HepG2 (cell line): ENCODE measurements around the gene CACNG4.

Experiments
- EZH2 ChIP-seq: conservative IDR thresholded peaks from 2 replicates; pipeline ENCODE4 v1.6.1; 2012; ENCODE audit warnings: mild to moderate bottlenecking, low read depth, low read length, moderate library complexity
- FOSL1 ChIP-seq: sonication (generic); formaldehyde crosslinking; IDR thresholded peaks from 2 replicates; pipeline ENCODE4 v1.9.0; 2021; ENCODE audit warnings: missing genetic modification reagents, borderline replicate concordance
- MXD4 ChIP-seq: IDR thresholded peaks from 2 replicates; pipeline ENCODE4 v1.6.1; 2016; ENCODE audit warnings: mild to moderate bottlenecking, missing biosample characterization, missing genetic modification reagents
- SP1 ChIP-seq, 2 experiments: fragments of 450-650 bp in 1 of 2; sonication (generic) in 1 of 2; formaldehyde crosslinking in 1 of 2; IDR thresholded peaks; 2 replicates each; pipeline versions ENCODE4 v1.4.0 to v1.6.1; 2016 to 2020; ENCODE audit warnings: missing genetic modification reagents in 1 of 2
- ZNF589 ChIP-seq: sonication (generic); formaldehyde crosslinking; conservative IDR thresholded peaks from 2 replicates; pipeline ENCODE4 v1.8.0; 2022; ENCODE audit warnings: mild to moderate bottlenecking, moderate library complexity, missing genetic modification reagents
- ZNF720 ChIP-seq: sonication (generic); formaldehyde crosslinking; IDR thresholded peaks from 2 replicates; pipeline ENCODE4 v1.4.0; 2020; ENCODE audit warnings: missing genetic modification reagents
- TF ChIP-seq, protein P1 (sequence below): sonication (generic); formaldehyde crosslinking; IDR thresholded peaks from 2 replicates; pipeline ENCODE4 v1.5.0; 2020; ENCODE audit warnings: mild to moderate bottlenecking, missing genetic modification reagents, moderate library complexity
- TF ChIP-seq, protein P2 (sequence below): sonication (generic); formaldehyde crosslinking; conservative IDR thresholded peaks from 2 replicates; pipeline ENCODE4 v1.4.0; 2020; ENCODE audit warnings: missing genetic modification reagents

DNA sequence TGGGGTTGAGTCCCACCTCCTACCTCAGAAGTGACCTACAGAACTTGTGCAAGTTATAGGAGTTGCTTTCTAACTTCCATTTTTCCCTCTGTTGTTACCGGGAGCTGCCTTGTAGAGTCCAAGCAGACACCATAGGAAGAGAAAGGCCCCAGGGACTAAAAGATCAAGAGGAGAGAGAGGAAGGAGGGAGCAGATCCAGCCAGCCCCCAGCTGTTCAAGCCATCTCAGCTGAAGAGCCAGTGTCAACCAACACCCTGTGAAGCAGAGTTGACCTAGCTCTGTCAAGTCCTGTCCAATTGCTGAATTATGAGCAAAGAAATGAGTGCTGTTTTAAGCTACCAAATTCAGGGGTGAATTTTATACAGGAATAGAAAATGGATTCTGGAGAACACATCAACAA is 34.9 kb upstream of the CACNG4 start:
- TF ChIP-seq, protein P1, sequence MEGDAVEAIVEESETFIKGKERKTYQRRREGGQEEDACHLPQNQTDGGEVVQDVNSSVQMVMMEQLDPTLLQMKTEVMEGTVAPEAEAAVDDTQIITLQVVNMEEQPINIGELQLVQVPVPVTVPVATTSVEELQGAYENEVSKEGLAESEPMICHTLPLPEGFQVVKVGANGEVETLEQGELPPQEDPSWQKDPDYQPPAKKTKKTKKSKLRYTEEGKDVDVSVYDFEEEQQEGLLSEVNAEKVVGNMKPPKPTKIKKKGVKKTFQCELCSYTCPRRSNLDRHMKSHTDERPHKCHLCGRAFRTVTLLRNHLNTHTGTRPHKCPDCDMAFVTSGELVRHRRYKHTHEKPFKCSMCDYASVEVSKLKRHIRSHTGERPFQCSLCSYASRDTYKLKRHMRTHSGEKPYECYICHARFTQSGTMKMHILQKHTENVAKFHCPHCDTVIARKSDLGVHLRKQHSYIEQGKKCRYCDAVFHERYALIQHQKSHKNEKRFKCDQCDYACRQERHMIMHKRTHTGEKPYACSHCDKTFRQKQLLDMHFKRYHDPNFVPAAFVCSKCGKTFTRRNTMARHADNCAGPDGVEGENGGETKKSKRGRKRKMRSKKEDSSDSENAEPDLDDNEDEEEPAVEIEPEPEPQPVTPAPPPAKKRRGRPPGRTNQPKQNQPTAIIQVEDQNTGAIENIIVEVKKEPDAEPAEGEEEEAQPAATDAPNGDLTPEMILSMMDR, result no peak
- TF ChIP-seq MXD4 (CRISPR knock-in tag) (no peak), ZNF589 (no peak), FOSL1 (no peak), ZNF720 (no peak), EZH2 (no peak), SP1 (IDR thresholded peaks at IDR 0.05) (no peak), SP1 (CRISPR knock-in tag; IDR thresholded peaks at IDR 0.05) (no peak)
- TF ChIP-seq, protein P2, sequence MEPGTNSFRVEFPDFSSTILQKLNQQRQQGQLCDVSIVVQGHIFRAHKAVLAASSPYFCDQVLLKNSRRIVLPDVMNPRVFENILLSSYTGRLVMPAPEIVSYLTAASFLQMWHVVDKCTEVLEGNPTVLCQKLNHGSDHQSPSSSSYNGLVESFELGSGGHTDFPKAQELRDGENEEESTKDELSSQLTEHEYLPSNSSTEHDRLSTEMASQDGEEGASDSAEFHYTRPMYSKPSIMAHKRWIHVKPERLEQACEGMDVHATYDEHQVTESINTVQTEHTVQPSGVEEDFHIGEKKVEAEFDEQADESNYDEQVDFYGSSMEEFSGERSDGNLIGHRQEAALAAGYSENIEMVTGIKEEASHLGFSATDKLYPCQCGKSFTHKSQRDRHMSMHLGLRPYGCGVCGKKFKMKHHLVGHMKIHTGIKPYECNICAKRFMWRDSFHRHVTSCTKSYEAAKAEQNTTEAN (CRISPR knock-in tag), result no peak
